HG03039 (cell line): Measurements from ENCODE around the gene PRUNE2.
"Not testable (repeated sequence)": the region's sequence is repeated elsewhere in the genome, so short reads cannot be mapped to it uniquely, and the experiment has no call there.

Source experiments
- ATAC-seq: cut with Tn5 transposase; IDR thresholded peaks from one replicate; pipeline ENCODE4 v1.9.1; 2021; ENCODE audit warnings: mild to moderate bottlenecking, moderate library complexity; ENCODE audit not compliant: unreplicated experiment

The PRUNE2 gene

GRCh38 chr9:76905791-76906646 is at the start of gene PRUNE2:
TSS of gene PRUNE2 (minus strand) at chr9:76906114. CDS start at chr9:76905963, 151 bp downstream.
- no peak for ATAC-seq

- ATAC-seq: not testable (repeated sequence)
Observed at GRCh38 chr9:76955406-76955805, 49.5 kb upstream of the PRUNE2 start.

- ATAC-seq: no peak
Observed at GRCh38 chr9:76949865-76950264, 44.0 kb upstream of the PRUNE2 start.

GRCh38 chr9:76944011-76944410 is 38.1 kb upstream of the PRUNE2 start:
- no peak for ATAC-seq

GRCh38 chr9:76943054-76943453 is 37.1 kb upstream of the PRUNE2 start:
- no peak for ATAC-seq

GRCh38 chr9:76932757-76933156 is 26.8 kb upstream of the PRUNE2 start:
- no peak for ATAC-seq

- ATAC-seq: no peak
Observed at GRCh38 chr9:76932265-76932664, 26.4 kb upstream of the PRUNE2 start.

GRCh38 chr9:76927540-76928240 is 21.8 kb upstream of the PRUNE2 start:
- ATAC-seq: no peak

GRCh38 chr9:76926846-76927245 is 20.9 kb upstream of the PRUNE2 start:
- no peak for ATAC-seq

GRCh38 chr9:76926324-76926741 is 20.4 kb upstream of the PRUNE2 start:
- no peak for ATAC-seq

GRCh38 chr9:76921165-76921564 is 15.3 kb upstream of the PRUNE2 start:
- ATAC-seq: no peak

- no peak for ATAC-seq
Observed at GRCh38 chr9:76917299-76917698, 11.4 kb upstream of the PRUNE2 start.

- no peak for ATAC-seq
Observed at GRCh38 chr9:76916231-76916630, 10.3 kb upstream of the PRUNE2 start.

GRCh38 chr9:76913467-76913866 is 7.6 kb upstream of the PRUNE2 start:
- no peak for ATAC-seq

- no peak for ATAC-seq
Observed at GRCh38 chr9:76912636-76913275, 6.8 kb upstream of the PRUNE2 start.

GRCh38 chr9:76911971-76912370 is 6.1 kb upstream of the PRUNE2 start:
- ATAC-seq: no peak

- no peak for ATAC-seq
Observed at GRCh38 chr9:76910861-76911260, 4.9 kb upstream of the PRUNE2 start.

- no peak for ATAC-seq
Observed at GRCh38 chr9:76906647-76906975, 697 bp upstream of the PRUNE2 start.

- no peak for ATAC-seq
Observed at GRCh38 chr9:76904661-76905457, 1.1 kb downstream of the PRUNE2 start.

GRCh38 chr9:76902395-76902794 is 3.5 kb downstream of the PRUNE2 start:
- ATAC-seq: no peak

GRCh38 chr9:76901801-76902200 is 4.1 kb downstream of the PRUNE2 start:
- ATAC-seq: no peak
